GM21515 (cell line): ENCODE results near the gene SMARCD1.

ENCODE experiments used
- ATAC-seq: cut with Tn5 transposase; IDR thresholded peaks from one replicate; pipeline ENCODE4 v1.9.1; 2021; ENCODE audit not compliant: unreplicated experiment

Gene SMARCD1

GRCh38 chr12:50103767-50104321, 18.7 kb downstream of the SMARCD1 start, which contains the start of gene GPD1:
TSS of gene GPD1 (plus strand) at chr12:50104008. CDS start at chr12:50104051, 43 bp downstream.
- ATAC-seq, result no peak

GRCh38 chr12:50104417-50105366, 19.6 kb downstream of the SMARCD1 start:
- no peak for ATAC-seq

- no peak for ATAC-seq
Observed at GRCh38 chr12:50105913-50106450, 20.8 kb downstream of the SMARCD1 start.

- no peak for ATAC-seq
Observed at GRCh38 chr12:50106907-50107306, 21.8 kb downstream of the SMARCD1 start.

- ATAC-seq, result no peak
Observed at GRCh38 chr12:50107416-50108268, 22.5 kb downstream of the SMARCD1 start.

GRCh38 chr12:50109319-50109718, 24.2 kb downstream of the SMARCD1 start:
- ATAC-seq, result no peak

- ATAC-seq, result no peak
Observed at GRCh38 chr12:50110127-50110761, 25.1 kb downstream of the SMARCD1 start.

- ATAC-seq, result no peak
Observed at GRCh38 chr12:50110762-50111351, 25.7 kb downstream of the SMARCD1 start.

GRCh38 chr12:50111395-50111692, 26.2 kb downstream of the SMARCD1 start:
- peak; percentile 2 for ATAC-seq

GRCh38 chr12:50111693-50112455, 26.7 kb downstream of the SMARCD1 start, which contains the start of gene COX14:
TSS of gene COX14 (plus strand) at chr12:50112236. CDS start at chr12:50120044, 7,808 bp downstream.
- peak; percentile 83 for ATAC-seq

- ATAC-seq, result peak; percentile 2
Observed at GRCh38 chr12:50112456-50113218, 27.5 kb downstream of the SMARCD1 start.

GRCh38 chr12:50117057-50117622, 32.0 kb downstream of the SMARCD1 start:
- no peak for ATAC-seq

GRCh38 chr12:50119387-50119786, 34.2 kb downstream of the SMARCD1 start:
- ATAC-seq, result no peak

- ATAC-seq, result no peak
Observed at GRCh38 chr12:50120521-50120920, 35.4 kb downstream of the SMARCD1 start.

GRCh38 chr12:50120953-50121352, 35.8 kb downstream of the SMARCD1 start:
- no peak for ATAC-seq

- no peak for ATAC-seq
Observed at GRCh38 chr12:50121641-50122040, 36.5 kb downstream of the SMARCD1 start.

- no peak for ATAC-seq
Observed at GRCh38 chr12:50123203-50123602, 38.1 kb downstream of the SMARCD1 start.

- ATAC-seq, result no peak
Observed at GRCh38 chr12:50127546-50127945, 42.4 kb downstream of the SMARCD1 start.
